Fibroblast of the aortic adventitia (primary cell): ENCODE results near the gene HOXA10. TPM values are rescaled to one million over a fixed set of nuclear protein-coding genes. Genes with fewer than 3 reads are reported as not detected.

Experiments used
- DNase-seq: peaks from one replicate; pipeline ENCODE4 v3.0.0-alpha.2; 2010; ENCODE audit warnings: low read depth
- H3K4me3 ChIP-seq: 2 replicates; pipeline ENCODE4 v1.5.1; 2011; ENCODE audit warnings: low read depth, mild to moderate bottlenecking, control low read depth, low read length, moderate library complexity
- total RNA-seq: library from RNA; depleted of rRNA; stranded (reverse); fragments of >200 nt; gene quantifications from 2 replicates; pipeline ENCODE4 v1.2.3, GENCODE V29; 2012; ENCODE audit warnings: low replicate concordance
- TF ChIP-seq, protein P1 (sequence below): IDR thresholded peaks from 2 replicates; pipeline ENCODE4 v1.5.1; 2011; ENCODE audit warnings: mild to moderate bottlenecking, low read length, control low read depth, inconsistent platforms; ENCODE audit not compliant: insufficient read depth

HOXA10 gene
- total RNA-seq, 1 donor: not detected

DNA sequence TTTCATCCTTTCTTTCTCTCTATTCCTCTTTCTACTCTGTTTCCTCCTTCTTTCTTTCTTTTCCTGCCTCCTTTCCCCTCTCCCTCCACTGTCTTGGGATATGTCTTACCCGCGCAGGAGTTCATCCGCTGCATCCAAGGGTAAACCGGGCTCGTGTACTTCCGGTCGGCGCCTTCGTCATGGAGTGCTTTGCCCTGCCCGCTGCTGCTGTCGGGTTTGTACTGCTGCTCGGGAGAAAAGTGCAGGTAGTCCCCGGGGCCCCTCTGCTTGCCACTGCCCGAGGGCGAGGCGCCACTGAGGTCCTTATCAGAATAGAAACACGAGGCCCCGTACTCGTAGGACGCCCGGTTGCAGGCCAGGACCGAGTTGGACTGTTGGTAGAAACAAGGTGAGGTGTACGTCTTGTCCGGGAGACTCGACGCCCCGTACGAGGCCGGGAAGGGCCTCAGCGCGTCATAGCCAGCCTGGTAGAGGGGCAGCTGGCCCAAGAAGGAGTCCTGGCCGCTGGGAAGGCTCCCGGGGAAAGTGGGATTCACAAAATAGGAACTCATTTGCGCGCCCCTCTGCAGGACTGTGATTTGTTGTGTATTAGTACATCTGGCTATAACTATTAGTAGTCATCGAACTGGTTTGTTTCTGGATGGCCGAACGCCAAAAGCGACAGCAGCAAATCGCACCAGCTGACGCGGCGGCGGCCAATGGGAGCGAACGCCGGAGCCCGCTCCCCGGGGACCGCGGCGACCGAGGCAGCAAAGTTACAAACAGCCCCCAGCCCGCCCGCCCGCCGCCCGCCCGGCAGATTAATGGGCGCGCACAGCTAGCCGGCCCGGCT, 26.7 kb downstream of the HOXA10 start, which contains the start of gene HOXA6:
Gene HOXA6, minus strand, starts transcription at position 576 of the 832 bp plus-strand sequence. Its CDS starts 25 bp downstream, at position 551.
- TF ChIP-seq, protein P1, sequence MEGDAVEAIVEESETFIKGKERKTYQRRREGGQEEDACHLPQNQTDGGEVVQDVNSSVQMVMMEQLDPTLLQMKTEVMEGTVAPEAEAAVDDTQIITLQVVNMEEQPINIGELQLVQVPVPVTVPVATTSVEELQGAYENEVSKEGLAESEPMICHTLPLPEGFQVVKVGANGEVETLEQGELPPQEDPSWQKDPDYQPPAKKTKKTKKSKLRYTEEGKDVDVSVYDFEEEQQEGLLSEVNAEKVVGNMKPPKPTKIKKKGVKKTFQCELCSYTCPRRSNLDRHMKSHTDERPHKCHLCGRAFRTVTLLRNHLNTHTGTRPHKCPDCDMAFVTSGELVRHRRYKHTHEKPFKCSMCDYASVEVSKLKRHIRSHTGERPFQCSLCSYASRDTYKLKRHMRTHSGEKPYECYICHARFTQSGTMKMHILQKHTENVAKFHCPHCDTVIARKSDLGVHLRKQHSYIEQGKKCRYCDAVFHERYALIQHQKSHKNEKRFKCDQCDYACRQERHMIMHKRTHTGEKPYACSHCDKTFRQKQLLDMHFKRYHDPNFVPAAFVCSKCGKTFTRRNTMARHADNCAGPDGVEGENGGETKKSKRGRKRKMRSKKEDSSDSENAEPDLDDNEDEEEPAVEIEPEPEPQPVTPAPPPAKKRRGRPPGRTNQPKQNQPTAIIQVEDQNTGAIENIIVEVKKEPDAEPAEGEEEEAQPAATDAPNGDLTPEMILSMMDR: no peak
- DNase-seq: no peak
- H3K4me3 ChIP-seq: no peak within 1 kb of the TSS

DNA sequence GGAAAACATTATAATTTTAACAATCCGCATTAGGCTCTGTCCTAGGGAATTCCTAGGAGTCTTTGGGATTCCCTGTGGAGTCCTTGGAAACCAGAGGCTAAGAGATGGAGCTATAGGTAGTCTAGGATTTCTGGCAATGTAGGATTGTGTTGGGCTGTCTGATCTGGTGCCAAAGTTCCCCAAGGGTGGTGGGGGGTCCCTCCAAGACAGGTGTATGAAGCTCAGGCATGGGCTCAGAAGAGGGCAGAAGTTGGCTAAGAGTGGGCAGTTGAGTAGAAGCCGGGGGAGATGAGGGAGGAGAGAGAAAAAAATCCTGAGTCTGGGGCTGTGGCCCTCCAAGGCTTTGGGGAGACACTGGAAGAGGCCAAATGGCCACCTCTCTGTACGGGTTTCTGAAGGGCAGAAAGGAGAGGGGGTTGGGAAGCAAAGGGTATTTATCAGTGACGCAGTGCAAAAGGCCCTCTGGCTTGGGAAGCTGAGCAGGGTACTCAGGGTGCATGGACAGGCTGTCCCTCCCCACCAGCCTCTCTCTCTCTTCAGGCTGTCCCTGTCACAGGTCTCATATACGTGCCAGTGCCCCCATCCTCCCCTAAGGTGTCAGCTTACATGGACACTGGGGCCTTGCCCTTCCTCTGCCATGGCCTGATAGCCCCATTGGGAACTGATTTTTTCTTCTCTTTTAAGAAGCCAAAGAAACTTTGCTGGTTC, 27.5 kb downstream of the HOXA10 start:
- no peak overlapping the region for H3K4me3 ChIP-seq
- DNase-seq: no peak
- TF ChIP-seq, protein P1: no peak

DNA sequence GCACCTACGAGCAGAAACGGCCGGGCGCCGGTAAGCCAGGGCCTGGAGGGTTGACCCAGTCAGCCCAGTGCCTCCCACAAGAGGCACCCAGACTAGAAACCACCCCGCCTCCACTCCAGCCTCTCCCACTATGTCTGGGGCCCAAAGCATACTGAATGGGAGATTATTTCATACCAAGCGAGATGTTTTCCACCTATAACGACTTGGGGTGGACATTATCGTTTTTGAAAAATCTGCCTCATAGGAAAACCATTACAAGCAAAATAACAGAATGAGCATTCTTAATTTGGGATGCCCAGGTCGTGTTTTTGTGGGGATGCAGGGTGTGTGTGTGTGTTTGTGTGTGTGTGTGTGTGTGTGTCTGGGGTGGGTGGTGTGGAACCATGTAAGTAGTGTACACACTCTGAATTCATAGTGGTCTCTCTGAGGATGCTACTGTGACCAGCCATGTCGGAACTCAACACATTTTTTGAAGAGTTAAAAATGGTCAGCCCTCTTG, 28.2 kb downstream of the HOXA10 start:
- no peak overlapping the region for H3K4me3 ChIP-seq
- no peak for DNase-seq
- TF ChIP-seq, protein P1: no peak

DNA sequence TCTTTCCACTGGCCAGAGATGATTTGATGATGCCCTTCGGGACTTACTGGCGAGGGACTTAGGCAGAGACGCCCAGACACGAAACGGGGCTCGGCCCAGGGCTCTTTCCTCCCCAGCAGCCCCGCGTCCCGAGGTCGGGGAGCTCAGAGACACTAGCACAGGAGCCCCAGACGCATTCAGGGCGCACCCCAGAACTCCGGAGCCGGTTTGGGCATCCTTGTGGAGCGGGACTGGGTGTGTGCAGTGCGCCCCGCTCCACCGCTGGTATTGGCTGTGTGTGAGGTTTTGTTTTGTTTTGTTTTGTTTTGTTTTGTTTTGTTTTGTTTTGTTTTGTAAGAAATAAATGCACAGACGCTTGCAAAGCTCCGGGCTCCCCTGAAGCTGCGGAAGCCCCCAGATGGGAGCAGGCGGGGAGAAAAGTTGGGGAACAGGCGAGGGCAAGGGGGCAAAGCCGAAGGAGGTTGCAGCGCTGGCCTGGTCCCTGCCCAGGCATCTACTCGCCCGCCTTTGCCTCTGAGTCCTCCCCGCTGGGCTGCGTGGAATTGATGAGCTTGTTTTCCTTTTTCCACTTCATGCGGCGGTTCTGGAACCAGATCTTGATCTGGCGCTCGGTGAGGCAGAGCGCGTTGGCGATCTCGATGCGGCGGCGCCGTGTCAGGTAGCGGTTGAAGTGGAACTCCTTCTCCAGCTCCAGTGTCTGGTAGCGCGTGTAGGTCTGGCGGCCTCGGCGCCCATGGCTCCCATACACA, 28.8 kb downstream of the HOXA10 start:
- DNase-seq: no peak
- TF ChIP-seq, protein P1: no peak
- H3K4me3 ChIP-seq: no peak overlapping the region

DNA sequence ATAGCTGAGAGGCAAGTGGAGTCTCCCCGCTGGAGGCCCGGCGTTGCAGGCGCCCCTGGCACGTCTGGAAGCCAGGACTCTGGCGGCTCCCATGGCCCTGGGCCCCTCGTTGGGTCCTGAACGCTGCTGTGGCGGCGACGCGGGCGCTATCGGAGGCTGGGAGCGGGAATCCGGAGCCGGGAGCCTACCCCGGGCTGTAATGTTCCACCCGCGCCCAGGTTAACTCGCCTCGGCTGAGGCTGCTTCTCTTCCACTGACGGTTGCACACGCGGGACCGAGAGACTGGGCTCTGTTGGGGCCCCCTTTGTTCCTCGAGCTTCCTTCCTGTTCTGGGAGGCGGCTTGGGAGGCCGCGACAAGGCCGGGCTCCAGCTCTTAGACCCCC, 29.3 kb downstream of the HOXA10 start:
- no peak overlapping the region for H3K4me3 ChIP-seq
- TF ChIP-seq, protein P1: no peak
- no peak for DNase-seq

DNA sequence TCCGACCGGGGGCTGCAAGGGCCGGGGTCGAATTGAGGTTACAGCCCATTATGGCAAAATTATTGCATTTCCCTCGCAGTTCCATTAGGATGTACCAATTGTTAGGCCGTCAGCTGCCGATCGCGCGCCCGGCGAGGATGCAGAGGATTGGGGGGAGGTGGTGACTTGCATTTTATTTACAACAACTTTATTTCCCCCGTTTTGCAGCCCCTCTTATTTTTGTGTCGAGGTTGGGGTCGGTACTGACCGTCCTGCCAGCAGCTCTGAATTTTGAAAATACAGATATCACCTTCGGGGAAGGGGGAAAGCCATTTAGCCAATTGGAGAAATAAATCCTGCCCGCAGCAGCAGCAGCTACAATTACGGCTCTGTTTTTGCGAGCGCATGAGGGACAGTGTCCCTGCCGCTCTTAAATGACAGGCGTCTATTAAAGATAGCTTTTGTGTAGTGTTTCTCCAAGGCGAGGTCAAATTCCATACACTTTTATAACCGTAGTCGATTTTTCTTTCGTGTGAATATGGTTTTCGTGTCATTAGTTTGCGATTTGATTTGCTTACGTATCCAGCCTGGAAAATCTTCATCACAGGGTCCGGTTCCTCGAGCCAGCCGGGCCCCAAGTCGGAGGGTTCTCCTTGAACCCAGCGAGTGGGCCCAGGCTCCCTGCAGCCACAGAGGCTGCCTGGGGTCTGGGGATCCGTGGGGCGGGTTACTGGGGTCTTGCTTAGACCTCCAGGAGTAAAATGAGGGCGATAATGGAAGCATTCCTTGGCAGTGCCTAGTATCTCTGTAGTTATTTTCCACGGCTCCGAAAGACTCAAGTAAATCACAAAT, 30.0 kb downstream of the HOXA10 start:
- no peak overlapping the region for H3K4me3 ChIP-seq
- no peak for DNase-seq
- TF ChIP-seq, protein P1: no peak
